K562 (cell line): ENCODE data around the gene CRYAA. TPM values are rescaled to one million over a fixed set of nuclear protein-coding genes. Genes with fewer than 3 reads are reported as not detected.

Experiments used
- ATAC-seq: fragments of 200-7000 bp; cut with Tn5 transposase; 3 replicates; pipeline ENCODE4 v1.9.1; 2020; ENCODE audit warnings: moderate library complexity
- BruUV-seq: library from RNA; stranded (reverse); fragments of 400-500 nt; replicated peaks from 2 replicates; lab custom pipeline; 2021; lab: Mats Ljungman, UMichigan
- CTCF ChIA-PET: fragments of 300-600 bp; formaldehyde crosslinking; extraction: SDS; loops from one replicate; lab custom pipeline; 2021; ENCODE audit warnings: low intra/inter-chr PET ratio; lab: Yijun Ruan, JAX
- POLR2A ChIA-PET: fragments of 300-600, 350-650 bp; sonication (Branson Sonifier 250); formaldehyde crosslinking; extraction: SDS; loops from one replicate; lab custom pipeline; 2021; ENCODE audit warnings: antibody characterized with exemption, inconsistent platforms; lab: Yijun Ruan, JAX
- DNase-seq, 4 experiments: peaks; one replicate each; pipeline versions ENCODE4 v3.0.0 to v3.0.0-alpha.2; 2011 to 2018; ENCODE audit warnings: low spot score in 3 of 4, mixed read lengths in 3 of 4; ENCODE audit errors: extremely low read depth in 1 of 4
- FAIRE-seq: peaks from 2 replicates; lab custom pipeline; 2011; peaks lifted over from hg19 to GRCh38; lab: Jason Lieb, UNC
- H2AFZ ChIP-seq: 2 replicates; pipeline ENCODE4 v1.6.0; 2011; ENCODE audit warnings: low read depth, low read length, control low read depth, inconsistent platforms
- H3K27ac ChIP-seq: fragments of 200-600 bp; 3 replicates; pipeline ENCODE4 v1.8.0; 2011; ENCODE audit warnings: low read depth, mild to moderate bottlenecking, control low read depth, inconsistent platforms, low read length, moderate library complexity, mixed read lengths; ENCODE audit errors: extremely low read depth
- H3K27me3 ChIP-seq, 2 experiments: fragments of 300-600 bp in 1 of 2; 2 replicates in 1 of 2; 3 replicates in 1 of 2; pipeline versions ENCODE4 v1.6.0 to v1.8.0; 2011; ENCODE audit warnings: inconsistent platforms in 2 of 2, low read length in 2 of 2, mild to moderate bottlenecking in 1 of 2, mixed read lengths in 1 of 2, moderate library complexity in 1 of 2; ENCODE audit not compliant: control insufficient read depth in 2 of 2, insufficient read depth in 2 of 2
- H3K36me3 ChIP-seq: fragments of 300-600 bp; 3 replicates; pipeline ENCODE4 v1.8.0; 2011; ENCODE audit warnings: mild to moderate bottlenecking, low read length, inconsistent platforms; ENCODE audit not compliant: control insufficient read depth, insufficient read depth
- H3K4me1 ChIP-seq, 2 experiments: fragments of 200-600 bp in 1 of 2; replicated peaks in 1 of 2; 2 replicates in 1 of 2; 3 replicates in 1 of 2; pipeline versions ENCODE4 v1.5.1 to v1.8.0; 2011; ENCODE audit warnings: inconsistent platforms in 2 of 2, low read length in 2 of 2, mild to moderate bottlenecking in 1 of 2, mixed read lengths in 1 of 2, moderate library complexity in 1 of 2; ENCODE audit not compliant: control insufficient read depth in 2 of 2, insufficient read depth in 2 of 2
- H3K4me2 ChIP-seq: 2 replicates; pipeline ENCODE4 v1.6.1; 2011; ENCODE audit warnings: low read length, control low read depth, inconsistent platforms, mixed read lengths; ENCODE audit not compliant: insufficient read depth
- H3K4me3 ChIP-seq: fragments of 200-600 bp; sonication (generic), shearing (Covaris generic); 2 replicates; pipeline ENCODE4 v1.5.1; 2016; ENCODE audit warnings: control low read depth, inconsistent platforms
- H3K79me2 ChIP-seq: fragments of 200-600 bp; 3 replicates; pipeline ENCODE4 v1.8.0; 2011; ENCODE audit warnings: low read length, inconsistent platforms; ENCODE audit not compliant: control insufficient read depth, insufficient read depth
- H3K9ac ChIP-seq, 2 experiments: 2 replicates each; pipeline versions ENCODE4 v1.6.0 to v1.6.1; 2011; ENCODE audit warnings: low read depth in 2 of 2, low read length in 2 of 2, control low read depth in 1 of 2, inconsistent platforms in 1 of 2, mild to moderate bottlenecking in 1 of 2, mixed read lengths in 1 of 2; ENCODE audit not compliant: insufficient read depth in 1 of 2
- H3K9me1 ChIP-seq: one replicate; pipeline ENCODE4 v1.6.0; 2011; ENCODE audit warnings: inconsistent platforms, mild to moderate bottlenecking, low read length, moderate library complexity; ENCODE audit not compliant: control insufficient read depth, insufficient read depth
- H3K9me3 ChIP-seq: replicated peaks from 2 replicates; pipeline ENCODE4 v1.5.1; 2011; ENCODE audit warnings: low read depth, low read length, inconsistent platforms; ENCODE audit not compliant: control insufficient read depth, insufficient read depth
- H4K20me1 ChIP-seq: replicated peaks from 2 replicates; pipeline ENCODE4 v1.6.1; 2011; ENCODE audit warnings: low read length, inconsistent platforms, mixed read lengths; ENCODE audit not compliant: control insufficient read depth, insufficient read depth
- E2F8 ChIP-seq: fragments of 450-650 bp; IDR thresholded peaks from 2 replicates; pipeline ENCODE4 v1.7.1; 2018; ENCODE audit warnings: mild to moderate bottlenecking, low read depth; ENCODE audit not compliant: partially characterized antibody
- ESRRB ChIP-seq: fragments of 250-450 bp; sonication (Bioruptor Pico); IDR thresholded peaks from 2 replicates; pipeline ENCODE4 v1.5.0; 2020; ENCODE audit warnings: mild to moderate bottlenecking, moderate library complexity, borderline replicate concordance
- HIVEP1 ChIP-seq: fragments of 250-450 bp; sonication (Bioruptor Pico); IDR thresholded peaks from 2 replicates; pipeline ENCODE4 v1.4.0; 2020; ENCODE audit warnings: mild to moderate bottlenecking
- POLR2B ChIP-seq: fragments of 450-650 bp; IDR thresholded peaks from 2 replicates; pipeline ENCODE4 v1.6.1; 2018; ENCODE audit warnings: low read depth; ENCODE audit not compliant: partially characterized antibody
- RAD51 ChIP-seq: fragments of 450-650 bp; IDR thresholded peaks from 2 replicates; pipeline ENCODE4 v1.7.1; 2016; ENCODE audit warnings: low read depth, mild to moderate bottlenecking, borderline replicate concordance
- ZFX ChIP-seq: sonication (generic); formaldehyde crosslinking; IDR thresholded peaks from 2 replicates; pipeline ENCODE4 v1.8.0; 2022; ENCODE audit warnings: mild to moderate bottlenecking, missing genetic modification reagents, moderate library complexity
- ZNF449 ChIP-seq: fragments of 250-450 bp; sonication (Bioruptor Pico); IDR thresholded peaks from 2 replicates; pipeline ENCODE4 v1.8.0; 2022; ENCODE audit warnings: moderate library complexity, mild to moderate bottlenecking, inconsistent platforms
- ZNF668 ChIP-seq: fragments of 250-450 bp; sonication (Bioruptor Pico); IDR thresholded peaks from 2 replicates; pipeline ENCODE4 v1.8.0; 2022; ENCODE audit warnings: mild to moderate bottlenecking, inconsistent platforms
- WGBS: fragments of 100-300 bp; shearing (Covaris generic); methylation state at CpG from one replicate; pipeline ENCODE4 v1.1.6; 2016; ENCODE audit warnings: low coverage, mixed read lengths; ENCODE audit not compliant: insufficient coverage; ENCODE audit errors: missing lambda C conversion rate; 5-methylcytosine and 5-hydroxymethylcytosine counted together
- in situ Hi-C: fragments of 300-500 bp; cut with MboI; formaldehyde crosslinking; loops from 4 replicates; pipeline ENCODE4 v1.15.0; 2018; ENCODE audit warnings: inconsistent platforms, mixed read lengths
- intact Hi-C: fragments of 100-400 bp; cut with micrococcal nuclease; formaldehyde crosslinking; loops from 2 replicates; pipeline ENCODE4 v1.14.2; 2022
- polyA plus RNA-seq, 8 experiments: library from polyadenylated mRNA; depleted of rRNA in 4 of 8; stranded (reverse) in 5 of 8; unstranded in 3 of 8; fragments of >200 nt; fragmentation: Nextera tagmentation in 2 of 8; fragmentation: Illumina TruSeq in 1 of 8; extraction: Ambion mirVana in 2 of 8; extraction: Trizol in 1 of 8; gene quantifications; 2 replicates each; pipeline versions ENCODE4 v1.2.1 to v1.2.3, GENCODE V29; 2011 to 2014; ENCODE audit warnings: inconsistent platforms in 1 of 8, missing spikeins in 1 of 8
- total RNA-seq, 7 experiments: library from RNA; depleted of rRNA in 6 of 7; stranded (reverse); fragments of >200 nt in 6 of 7; fragmentation: Illumina TruSeq in 2 of 7; extraction: Trizol in 2 of 7; gene quantifications; 2 replicates each; pipeline versions ENCODE4 v1.2.1 to v1.2.3, GENCODE V29; 2011 to 2021; ENCODE audit warnings: low replicate concordance in 1 of 7

The CRYAA gene
- total and polyA plus RNA-seq, 9 of the 15 experiments (the other 6 are each of a cell fraction or from before 2014, with no cell fraction given): not detected

GRCh38 chr21:43211760-43212115 lies 42.9 kb downstream of the CRYAA start:
- no TSS peak for BruUV-seq
- Histone ChIP-seq H2AFZ (no peak overlapping the region), H3K36me3 (no peaks in the 10 kb centered on the region), H3K4me3 (no peak overlapping the region), H3K27me3 (peaks cover 4 to 35% of the 10 kb centered on the region in 2 experiments; a peak in 3 of 5 replicates), H3K4me2 (no peak overlapping the region), H3K9me3 (0 out of 2 replicates have a peak, but pooled peaks cover 1% of the 10 kb centered on the region), H3K27ac (no peak overlapping the region), H3K79me2 (no peaks in the 10 kb centered on the region), H4K20me1 (no peaks in the 10 kb centered on the region), H3K4me1 (no peaks in the 10 kb centered on the region), H3K9me1 (no peaks in the 10 kb centered on the region), H3K9ac (no peak overlapping the region)
- intact Hi-C loops: no loop called here
- DNase-seq: no peak
- ChIA-PET CTCF (no interaction called here), POLR2A (no interaction called here)
- in situ Hi-C loops: loop anchor here (25.0 kb wide), 1 partner anchor 276 kb away; no protein-coding TSS in a partner anchor
- no peak for TF ChIP-seq ZNF668 (CRISPR knock-in tag)
- TF ChIP-seq ESRRB (CRISPR knock-in tag): no peak
- no peak for TF ChIP-seq HIVEP1 (CRISPR knock-in tag)
- no peak for TF ChIP-seq E2F8
- TF ChIP-seq ZNF449 (CRISPR knock-in tag): no peak
- TF ChIP-seq RAD51: no peak
- TF ChIP-seq ZFX (CRISPR knock-in tag): no peak
- no peak for TF ChIP-seq POLR2B
- WGBS: 7% methylated on average over 7 of the region's 7 CpGs
- no peak for ATAC-seq
- FAIRE-seq: no peak

Other genes with a start within 250 kb of the CRYAA start
- 0.09 TPM in 1 of 2 replicates, not detected in the other for gene ERVH48-1, start 243.4 kb upstream of the CRYAA start, total RNA-seq (2014; rRNA removed)
- 0.06 TPM in 1 of 2 replicates, not detected in the other for gene ERVH48-1, start 243.4 kb upstream of the CRYAA start, total RNA-seq (2014; rRNA removed; fragmentation: Illumina TruSeq; extraction: Trizol)
- 0.08 TPM in 1 of 2 replicates, not detected in the other for gene ERVH48-1, start 243.4 kb upstream of the CRYAA start, total RNA-seq (2015; rRNA removed; fragmentation: Illumina TruSeq; extraction: Trizol)
- 0.09 TPM in 1 of 2 replicates, not detected in the other for gene ERVH48-1, start 243.4 kb upstream of the CRYAA start, total RNA-seq (2021)
- gene ERVH48-1, start 243.4 kb upstream of the CRYAA start, polyA plus RNA-seq (2011; rRNA removed): 0.22 and 0.49 TPM in 2 replicates
- 0.07 and 0.16 TPM in 2 replicates for gene ERVH48-1, start 243.4 kb upstream of the CRYAA start, polyA plus RNA-seq (2014; fragmentation: Illumina TruSeq; extraction: Trizol)
- gene ERVH48-1, start 243.4 kb upstream of the CRYAA start, polyA plus RNA-seq (2014; fragmentation: Nextera tagmentation; extraction: Ambion mirVana): under 1 TPM; 0.08 to 0.15 TPM
- 0.11 and 0.20 TPM in 2 replicates for gene ERVH48-1, start 243.4 kb upstream of the CRYAA start, polyA plus RNA-seq (2014; rRNA removed)
- 9.6 and 13.2 TPM in 2 replicates for gene PKNOX1, start 194.4 kb upstream of the CRYAA start, total RNA-seq (2014; rRNA removed)
- 12.2 and 14.5 TPM in 2 replicates for gene PKNOX1, start 194.4 kb upstream of the CRYAA start, total RNA-seq (2014; rRNA removed; fragmentation: Illumina TruSeq; extraction: Trizol)
- gene PKNOX1, start 194.4 kb upstream of the CRYAA start, total RNA-seq (2015; rRNA removed; fragmentation: Illumina TruSeq; extraction: Trizol): 7.1 and 10.0 TPM in 2 replicates
- gene PKNOX1, start 194.4 kb upstream of the CRYAA start, total RNA-seq (2021): 11.7 and 14.9 TPM in 2 replicates
- gene PKNOX1, start 194.4 kb upstream of the CRYAA start, polyA plus RNA-seq (2011; rRNA removed): 21.8 and 25.9 TPM in 2 replicates
- gene PKNOX1, start 194.4 kb upstream of the CRYAA start, polyA plus RNA-seq (2014; fragmentation: Illumina TruSeq; extraction: Trizol): 10.4 and 16.0 TPM in 2 replicates
- gene PKNOX1, start 194.4 kb upstream of the CRYAA start, polyA plus RNA-seq (2014; fragmentation: Nextera tagmentation; extraction: Ambion mirVana): 10 to 100 TPM in 1 of 2 experiments, 1 to 10 TPM in 1; 8.8 to 13.2 TPM
- gene PKNOX1, start 194.4 kb upstream of the CRYAA start, polyA plus RNA-seq (2014; rRNA removed): 12.7 and 15.4 TPM in 2 replicates
- 248 and 305 TPM in 2 replicates for gene CBS, start 93.2 kb upstream of the CRYAA start, total RNA-seq (2014; rRNA removed)
- gene CBS, start 93.2 kb upstream of the CRYAA start, total RNA-seq (2014; rRNA removed; fragmentation: Illumina TruSeq; extraction: Trizol): 61.3 and 76.2 TPM in 2 replicates
- 95.1 and 105 TPM in 2 replicates for gene CBS, start 93.2 kb upstream of the CRYAA start, total RNA-seq (2015; rRNA removed; fragmentation: Illumina TruSeq; extraction: Trizol)
- 364 and 419 TPM in 2 replicates for gene CBS, start 93.2 kb upstream of the CRYAA start, total RNA-seq (2021)
- 152 and 199 TPM in 2 replicates for gene CBS, start 93.2 kb upstream of the CRYAA start, polyA plus RNA-seq (2011; rRNA removed)
- 165 and 263 TPM in 2 replicates for gene CBS, start 93.2 kb upstream of the CRYAA start, polyA plus RNA-seq (2014; fragmentation: Illumina TruSeq; extraction: Trizol)
- gene CBS, start 93.2 kb upstream of the CRYAA start, polyA plus RNA-seq (2014; fragmentation: Nextera tagmentation; extraction: Ambion mirVana): 1 to 10 TPM; 4.6 to 9.0 TPM
- gene CBS, start 93.2 kb upstream of the CRYAA start, polyA plus RNA-seq (2014; rRNA removed): 382 and 472 TPM in 2 replicates
- 60.1 and 95.6 TPM in 2 replicates for gene U2AF1, start 61.4 kb upstream of the CRYAA start, total RNA-seq (2014; rRNA removed)
- 36.3 and 47.7 TPM in 2 replicates for gene U2AF1, start 61.4 kb upstream of the CRYAA start, total RNA-seq (2014; rRNA removed; fragmentation: Illumina TruSeq; extraction: Trizol)
- gene U2AF1, start 61.4 kb upstream of the CRYAA start, total RNA-seq (2015; rRNA removed; fragmentation: Illumina TruSeq; extraction: Trizol): 43.9 and 44.9 TPM in 2 replicates
- 27.2 and 29.6 TPM in 2 replicates for gene U2AF1, start 61.4 kb upstream of the CRYAA start, total RNA-seq (2021)
- 27.5 and 30.9 TPM in 2 replicates for gene U2AF1, start 61.4 kb upstream of the CRYAA start, polyA plus RNA-seq (2011; rRNA removed)
- gene U2AF1, start 61.4 kb upstream of the CRYAA start, polyA plus RNA-seq (2014; fragmentation: Illumina TruSeq; extraction: Trizol): 194 and 205 TPM in 2 replicates
- 10 to 100 TPM; 87.0 to 88.1 TPM for gene U2AF1, start 61.4 kb upstream of the CRYAA start, polyA plus RNA-seq (2014; fragmentation: Nextera tagmentation; extraction: Ambion mirVana)
- gene U2AF1, start 61.4 kb upstream of the CRYAA start, polyA plus RNA-seq (2014; rRNA removed): 173 and 213 TPM in 2 replicates